ENCODE measurements around the gene CDIP1.

The CDIP1 gene

GRCh38 chr16:4488499-4488967, 50.0 kb downstream of the CDIP1 start:
- no peak for DNase-seq (ENCODE audit: low read depth)

- no peak for DNase-seq (ENCODE audit: low read depth)
Observed at GRCh38 chr16:4487955-4488498, 50.5 kb downstream of the CDIP1 start.

GRCh38 chr16:4486126-4486893, 52.3 kb downstream of the CDIP1 start:
- no peak for DNase-seq (ENCODE audit: low read depth)

GRCh38 chr16:4481963-4482362, 56.6 kb downstream of the CDIP1 start:
- DNase-seq (ENCODE audit: low read depth): no peak

- no peak for DNase-seq (ENCODE audit: low read depth)
Observed at GRCh38 chr16:4481526-4481925, 57.0 kb downstream of the CDIP1 start.

- no peak for DNase-seq (ENCODE audit: low read depth)
Observed at GRCh38 chr16:4477966-4478365, 60.6 kb downstream of the CDIP1 start.

GRCh38 chr16:4475880-4476788, 62.4 kb downstream of the CDIP1 start, which contains the start of gene HMOX2:
TSS of gene HMOX2 (plus strand) at chr16:4476398. CDS start at chr16:4505525, 29,127 bp downstream.
- peak; percentile 89 for DNase-seq (ENCODE audit: low read depth)

- peak; percentile 71 for DNase-seq (ENCODE audit: low read depth)
Observed at GRCh38 chr16:4474192-4474961, 64.2 kb downstream of the CDIP1 start, which contains the start of gene NMRAL1. TSS of gene NMRAL1 (minus strand) at chr16:4474625. CDS start at chr16:4474132, 493 bp downstream.

- DNase-seq (ENCODE audit: low read depth): no peak
Observed at GRCh38 chr16:4472880-4473279, 65.7 kb downstream of the CDIP1 start.

GRCh38 chr16:4471869-4472268, 66.7 kb downstream of the CDIP1 start:
- DNase-seq (ENCODE audit: low read depth): no peak

GRCh38 chr16:4468972-4469371, 69.6 kb downstream of the CDIP1 start:
- DNase-seq (ENCODE audit: low read depth): no peak

- DNase-seq (ENCODE audit: low read depth): no peak
Observed at GRCh38 chr16:4467916-4468315, 70.7 kb downstream of the CDIP1 start.

GRCh38 chr16:4465977-4466779, 72.4 kb downstream of the CDIP1 start:
- DNase-seq (ENCODE audit: low read depth): peak; percentile 55

- DNase-seq (ENCODE audit: low read depth): no peak
Observed at GRCh38 chr16:4463522-4464163, 74.9 kb downstream of the CDIP1 start.

GRCh38 chr16:4461250-4462085, 77.1 kb downstream of the CDIP1 start:
- DNase-seq (ENCODE audit: low read depth): no peak

GRCh38 chr16:4460936-4461249, 77.7 kb downstream of the CDIP1 start:
- DNase-seq (ENCODE audit: low read depth): no peak

All from activated gamma-delta T cell treated with anti-CD3 and anti-CD28 coated beads, Interleukin-2, amount 50 U/mL, for 16 hours (primary cell).